MM.1S (cell line): ENCODE results near the gene APOBEC2.

ENCODE experiments used
- EZH2 ChIP-seq: fragments of 300-600 bp; sonication (generic); optimal IDR thresholded peaks from 2 replicates; pipeline ENCODE3; 2017; ENCODE audit warnings: low read depth, mild to moderate bottlenecking, antibody characterized with exemption, low read length, mixed read lengths
- EZH2phosphoT487 ChIP-seq: fragments of 300-600 bp; sonication (generic); IDR thresholded peaks from 2 replicates; pipeline ENCODE4 v1.6.1; 2018; ENCODE audit warnings: antibody characterized with exemption, low read length
- TF ChIP-seq, protein P1 (sequence below): fragments of 300-600 bp; sonication (generic); IDR thresholded peaks from 2 replicates; pipeline ENCODE4 v1.5.1; 2016; ENCODE audit warnings: antibody characterized with exemption, low read length, mixed read lengths

GRCh38 chr6:41097467-41098090, 44.6 kb downstream of the APOBEC2 start:
- TF ChIP-seq EZH2 (no peak), EZH2phosphoT487 (no peak)
- TF ChIP-seq, protein P1, sequence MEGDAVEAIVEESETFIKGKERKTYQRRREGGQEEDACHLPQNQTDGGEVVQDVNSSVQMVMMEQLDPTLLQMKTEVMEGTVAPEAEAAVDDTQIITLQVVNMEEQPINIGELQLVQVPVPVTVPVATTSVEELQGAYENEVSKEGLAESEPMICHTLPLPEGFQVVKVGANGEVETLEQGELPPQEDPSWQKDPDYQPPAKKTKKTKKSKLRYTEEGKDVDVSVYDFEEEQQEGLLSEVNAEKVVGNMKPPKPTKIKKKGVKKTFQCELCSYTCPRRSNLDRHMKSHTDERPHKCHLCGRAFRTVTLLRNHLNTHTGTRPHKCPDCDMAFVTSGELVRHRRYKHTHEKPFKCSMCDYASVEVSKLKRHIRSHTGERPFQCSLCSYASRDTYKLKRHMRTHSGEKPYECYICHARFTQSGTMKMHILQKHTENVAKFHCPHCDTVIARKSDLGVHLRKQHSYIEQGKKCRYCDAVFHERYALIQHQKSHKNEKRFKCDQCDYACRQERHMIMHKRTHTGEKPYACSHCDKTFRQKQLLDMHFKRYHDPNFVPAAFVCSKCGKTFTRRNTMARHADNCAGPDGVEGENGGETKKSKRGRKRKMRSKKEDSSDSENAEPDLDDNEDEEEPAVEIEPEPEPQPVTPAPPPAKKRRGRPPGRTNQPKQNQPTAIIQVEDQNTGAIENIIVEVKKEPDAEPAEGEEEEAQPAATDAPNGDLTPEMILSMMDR = no peak
